Fibroblast of upper back skin (primary cell): ENCODE results near the gene LAMA2.

Source experiments
- DNase-seq: peaks from one replicate; pipeline ENCODE4 v3.0.0-alpha.2; 2013

The LAMA2 gene

DNA sequence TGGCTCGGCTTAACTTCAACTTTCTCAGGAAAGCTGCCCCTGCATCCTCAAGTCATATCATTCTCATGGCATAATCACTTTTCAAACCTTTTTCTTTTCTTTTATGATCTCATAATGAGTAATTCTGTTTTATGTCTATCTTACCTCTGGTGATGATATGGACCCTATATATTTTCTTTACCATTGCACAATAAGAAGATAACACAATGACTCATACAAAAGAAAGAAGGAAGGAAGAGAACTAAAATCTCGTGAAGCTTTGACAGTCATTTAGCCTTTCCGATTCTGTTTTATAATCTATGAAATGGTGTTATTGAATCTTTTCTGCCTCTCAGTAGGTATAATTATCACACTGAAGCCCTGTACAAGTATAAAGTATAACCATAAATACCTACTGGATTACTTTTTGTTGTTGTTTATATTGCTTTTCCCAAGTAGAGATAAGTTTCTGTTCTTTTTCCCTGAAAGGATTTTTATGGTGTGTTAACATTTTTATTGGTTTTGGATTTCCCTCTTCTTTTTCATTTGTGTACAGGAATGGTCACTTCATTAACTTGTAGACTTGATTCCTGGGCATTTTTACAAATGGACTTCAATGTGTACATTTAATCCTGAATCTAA, 300.9 kb downstream of the LAMA2 start:
- DNase-seq: peak; percentile 30

DNA sequence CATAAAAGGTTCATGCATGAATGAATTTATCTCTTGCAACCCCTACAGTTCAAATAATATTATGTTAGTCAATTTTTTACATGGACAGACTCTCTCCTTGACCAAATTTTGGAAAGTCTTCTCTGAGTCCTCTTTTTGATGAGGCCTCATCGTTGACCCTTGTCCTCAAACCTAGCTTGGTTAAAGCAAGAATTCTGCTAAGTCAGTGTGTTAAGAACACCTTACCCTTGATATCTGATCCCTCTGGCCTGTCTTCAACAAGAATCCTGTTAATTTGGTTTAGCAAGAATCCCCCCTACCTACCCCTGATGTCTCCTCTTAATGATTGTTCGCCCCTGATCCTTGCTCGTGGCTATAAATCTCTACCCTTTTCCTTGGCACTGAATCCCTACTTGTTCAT, 301.4 kb downstream of the LAMA2 start:
- DNase-seq: no peak

DNA sequence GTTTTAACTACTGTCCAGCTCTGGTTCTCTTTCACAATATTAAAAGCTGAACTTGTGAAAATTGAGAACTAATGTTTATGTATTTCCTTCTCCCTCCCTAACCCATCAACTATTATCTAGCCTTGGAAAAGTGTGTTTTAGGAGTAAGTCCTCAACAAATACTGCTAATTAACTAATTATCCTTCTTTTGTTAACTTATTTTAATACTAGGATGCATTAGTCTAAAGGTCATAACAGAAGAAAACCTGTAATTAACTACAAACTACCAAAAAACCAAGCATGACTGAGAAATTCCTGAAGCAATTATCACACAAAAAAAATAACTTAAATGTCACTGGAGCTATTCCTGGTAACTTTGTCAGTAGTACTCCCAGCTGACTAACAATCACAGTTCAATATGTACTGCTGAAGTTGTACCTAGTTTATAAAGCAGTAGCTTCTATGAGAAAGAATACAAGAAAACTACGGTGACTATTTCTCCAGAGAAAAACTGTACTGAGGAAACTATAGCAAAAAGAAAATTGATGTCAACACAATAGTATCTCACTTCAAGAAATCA, 301.9 kb downstream of the LAMA2 start:
- peak; percentile 11 for DNase-seq

DNA sequence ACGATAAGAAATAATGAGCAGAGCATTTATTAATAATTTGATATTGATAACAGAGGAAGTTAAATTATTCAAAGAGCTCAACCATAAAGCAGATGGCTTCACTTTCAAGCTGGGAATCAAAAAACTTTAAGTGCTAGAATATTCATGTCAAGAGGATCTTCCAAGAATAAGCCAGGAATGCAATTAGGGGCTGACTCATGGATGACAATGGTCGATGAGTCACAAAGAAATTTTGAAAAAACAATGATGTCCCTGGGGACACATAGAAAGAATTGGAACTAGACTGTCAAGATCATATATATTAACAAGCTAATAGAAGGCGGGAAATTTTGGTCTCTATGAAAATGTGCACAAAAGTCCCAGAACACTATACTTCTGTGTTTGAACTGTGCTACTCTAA, 304.1 kb downstream of the LAMA2 start:
- DNase-seq: peak; percentile 86

DNA sequence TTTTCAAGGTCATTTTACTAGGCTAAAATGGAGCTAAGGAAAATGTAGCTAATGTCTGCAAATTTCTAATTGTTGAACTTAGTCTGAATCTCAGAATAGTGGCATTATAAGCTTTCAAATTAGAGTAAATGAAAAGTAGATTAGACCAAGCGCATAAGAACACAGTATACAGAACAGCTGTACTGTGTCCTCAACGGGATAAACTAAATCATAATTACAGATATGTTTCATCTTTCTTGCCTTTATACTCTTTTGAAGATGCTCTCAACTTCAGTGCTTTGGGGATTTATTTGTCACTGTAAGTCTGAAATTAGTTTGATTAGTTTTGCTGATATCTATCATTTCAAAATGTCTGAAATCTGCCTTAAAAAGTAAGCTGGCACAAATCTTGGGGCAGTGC, 305.4 kb downstream of the LAMA2 start:
- DNase-seq: no peak

DNA sequence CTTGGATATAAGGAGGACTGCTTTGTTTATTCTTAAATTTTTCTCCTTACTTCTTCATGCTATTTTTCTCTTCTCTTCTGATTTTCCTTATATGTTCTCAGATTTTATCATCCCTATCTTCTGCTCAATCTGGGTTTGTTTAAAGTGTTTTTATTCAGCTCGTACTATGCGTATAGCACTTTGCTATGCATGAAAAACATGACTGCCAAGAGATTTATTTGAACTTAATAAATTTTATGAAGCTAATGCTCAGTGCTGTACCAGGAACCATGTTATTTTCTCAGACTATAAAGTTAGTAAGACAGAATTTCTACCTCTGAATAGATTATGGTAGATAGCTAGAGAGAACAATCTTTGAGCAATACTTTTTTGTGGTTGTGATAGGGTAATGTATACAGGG, 305.9 kb downstream of the LAMA2 start:
- peak; percentile 7 for DNase-seq

DNA sequence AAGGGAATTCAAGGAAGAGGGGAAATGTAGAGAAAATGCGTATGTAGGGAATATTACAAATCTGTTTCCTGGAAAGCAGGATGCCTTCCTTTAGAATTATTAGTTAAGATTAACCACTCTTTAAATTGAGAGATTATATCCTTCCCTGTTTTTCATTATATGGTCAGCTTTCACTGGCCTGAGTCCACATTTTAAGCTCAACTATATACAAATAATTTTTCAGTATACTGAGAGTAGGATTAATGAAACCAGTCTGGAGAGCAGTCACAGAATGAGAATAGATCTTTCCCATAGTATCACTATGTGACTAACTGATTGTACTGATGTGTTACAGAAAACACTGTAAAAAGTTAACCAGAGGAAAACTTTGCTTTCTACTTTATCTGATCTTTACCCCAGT, 306.3 kb downstream of the LAMA2 start:
- peak; percentile 12 for DNase-seq

DNA sequence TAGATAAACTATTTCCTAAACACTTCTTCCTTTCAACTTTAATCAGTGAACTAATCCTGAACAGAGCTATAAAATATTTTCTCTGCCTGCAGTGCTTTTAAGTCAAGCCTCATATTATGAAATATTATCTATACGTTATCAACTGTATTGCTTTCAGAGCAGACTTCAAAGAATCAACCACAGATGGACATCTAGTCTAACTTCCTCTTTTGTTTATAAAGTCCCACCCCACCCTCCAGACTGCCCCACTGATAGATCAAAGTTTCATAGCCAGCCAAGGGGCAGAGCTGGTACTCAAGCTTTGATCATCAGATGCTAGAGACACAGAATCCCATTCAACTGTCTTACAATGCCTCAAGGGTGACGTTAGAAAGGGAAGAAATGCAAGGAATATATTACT, 308.3 kb downstream of the LAMA2 start:
- no peak for DNase-seq

DNA sequence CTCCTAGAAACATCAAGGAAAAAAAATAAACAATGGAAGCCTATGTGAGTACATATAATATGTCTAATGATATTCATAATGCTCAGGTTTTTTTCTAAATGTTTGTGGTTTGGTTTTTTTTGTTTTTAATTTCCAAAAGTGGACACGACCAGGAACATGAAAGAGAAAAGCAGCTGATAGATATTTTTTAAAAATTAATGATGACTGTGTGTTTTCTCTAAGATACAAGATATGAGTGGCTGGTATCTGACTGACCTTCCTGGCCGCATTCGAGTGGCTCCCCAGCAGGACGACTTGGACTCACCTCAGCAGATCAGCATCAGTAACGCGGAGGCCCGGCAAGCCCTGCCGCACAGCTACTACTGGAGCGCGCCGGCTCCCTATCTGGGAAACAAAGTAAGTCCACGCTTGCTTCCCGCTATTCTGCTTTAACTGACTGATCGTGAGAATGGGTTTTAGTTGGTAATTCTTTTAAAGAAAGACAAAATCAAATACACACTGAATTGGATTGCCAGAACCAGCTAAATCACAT, 309.6 kb downstream of the LAMA2 start:
- DNase-seq: no peak

DNA sequence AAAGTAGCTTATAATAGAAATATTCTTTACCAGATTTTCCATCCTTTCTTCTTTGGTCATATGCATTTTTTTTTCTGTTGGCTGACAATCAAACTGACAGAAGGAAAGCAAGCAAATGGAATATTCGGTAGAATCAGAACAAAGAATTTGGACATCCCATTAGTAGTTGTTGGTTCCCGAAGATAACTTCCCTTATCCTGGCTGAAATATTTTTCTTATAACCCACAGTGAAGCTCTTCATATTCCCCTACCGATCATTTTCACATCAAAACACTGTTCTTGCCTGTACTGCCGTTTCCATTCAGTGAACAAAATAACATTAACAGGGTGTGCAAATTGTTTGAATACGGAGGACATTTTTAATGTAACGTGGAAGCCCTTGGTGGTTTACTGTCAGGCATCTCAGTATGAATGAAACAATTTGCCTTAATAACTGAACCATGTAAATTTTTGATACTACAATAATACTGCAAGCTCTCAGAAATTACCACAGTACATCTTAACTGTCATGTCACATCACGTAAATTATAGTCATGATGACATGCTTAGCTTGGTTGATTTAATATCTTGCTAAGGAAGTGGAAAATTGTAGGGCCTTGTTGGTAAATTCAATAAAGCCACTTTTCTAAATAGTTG, 311.5 kb downstream of the LAMA2 start:
- no peak for DNase-seq

DNA sequence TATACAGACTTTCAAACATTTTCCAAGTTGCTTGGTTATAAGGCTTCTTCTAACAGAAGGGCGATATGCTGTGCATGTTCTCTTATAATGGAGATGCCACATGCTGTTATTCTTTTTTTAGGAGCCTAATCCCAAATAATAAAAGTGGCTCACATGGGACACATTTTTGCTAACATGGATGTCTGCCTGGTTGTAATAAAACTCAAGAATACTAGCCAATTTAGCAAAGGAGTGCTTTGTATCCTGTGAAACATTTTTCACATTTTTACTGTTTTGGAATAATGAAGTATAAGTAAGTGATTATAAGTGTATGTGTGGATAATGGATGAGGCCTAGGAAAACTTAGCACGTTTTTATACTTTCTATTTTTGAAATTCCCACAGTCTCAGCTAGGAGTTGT, 312.2 kb downstream of the LAMA2 start:
- no peak for DNase-seq

DNA sequence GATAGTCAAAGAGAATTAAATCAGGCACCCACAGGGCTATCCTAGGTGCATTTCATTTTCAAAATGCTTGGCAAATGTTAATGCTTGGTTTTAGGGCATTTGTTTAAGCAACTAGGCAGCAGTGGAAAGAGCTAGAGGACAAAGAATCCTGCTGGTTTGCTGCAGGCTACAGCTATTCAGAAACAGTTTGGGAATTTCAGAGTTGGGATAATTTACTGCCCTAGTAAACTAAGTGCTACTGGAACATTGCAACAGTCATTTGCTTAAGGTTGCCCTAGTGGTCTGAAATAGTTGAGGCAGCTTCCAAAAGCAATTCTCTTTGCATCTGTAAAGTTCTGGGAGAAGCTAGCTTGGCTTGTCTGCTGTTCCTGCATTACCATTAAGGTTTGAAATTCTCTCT, 312.7 kb downstream of the LAMA2 start:
- no peak for DNase-seq

DNA sequence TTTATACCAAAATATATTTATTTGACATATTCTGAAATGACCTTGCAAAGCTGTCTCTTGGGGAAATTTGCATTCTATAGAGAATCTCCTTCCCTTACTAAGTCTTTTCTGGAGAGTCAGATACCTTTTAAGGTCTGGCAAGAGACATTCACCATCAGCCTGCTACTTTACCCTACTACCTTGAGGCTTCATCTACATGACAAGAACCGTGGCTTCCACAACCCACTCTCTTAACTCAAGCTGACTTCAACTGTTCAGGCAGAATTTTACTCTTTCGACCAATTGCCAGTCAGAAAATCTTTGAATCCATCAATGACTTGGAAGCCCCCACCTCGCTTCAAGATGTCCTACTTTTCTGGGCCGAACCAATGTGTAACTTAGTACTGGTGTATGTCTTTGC, 314.2 kb downstream of the LAMA2 start:
- DNase-seq: no peak

DNA sequence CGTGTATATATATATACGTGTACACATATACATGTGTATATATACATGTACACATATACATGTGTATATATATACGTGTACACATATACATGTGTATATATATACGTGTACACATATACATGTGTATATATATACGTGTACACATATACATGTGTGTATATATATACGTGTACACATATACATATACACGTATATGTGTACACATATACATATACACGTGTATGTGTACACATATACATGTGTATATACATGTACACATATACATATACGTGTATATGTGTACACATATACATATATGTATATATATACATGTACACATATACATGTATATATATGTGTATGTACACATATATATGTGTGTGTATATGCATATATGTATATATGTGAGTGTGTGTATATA, 317.2 kb downstream of the LAMA2 start:
- DNase-seq: no peak

DNA sequence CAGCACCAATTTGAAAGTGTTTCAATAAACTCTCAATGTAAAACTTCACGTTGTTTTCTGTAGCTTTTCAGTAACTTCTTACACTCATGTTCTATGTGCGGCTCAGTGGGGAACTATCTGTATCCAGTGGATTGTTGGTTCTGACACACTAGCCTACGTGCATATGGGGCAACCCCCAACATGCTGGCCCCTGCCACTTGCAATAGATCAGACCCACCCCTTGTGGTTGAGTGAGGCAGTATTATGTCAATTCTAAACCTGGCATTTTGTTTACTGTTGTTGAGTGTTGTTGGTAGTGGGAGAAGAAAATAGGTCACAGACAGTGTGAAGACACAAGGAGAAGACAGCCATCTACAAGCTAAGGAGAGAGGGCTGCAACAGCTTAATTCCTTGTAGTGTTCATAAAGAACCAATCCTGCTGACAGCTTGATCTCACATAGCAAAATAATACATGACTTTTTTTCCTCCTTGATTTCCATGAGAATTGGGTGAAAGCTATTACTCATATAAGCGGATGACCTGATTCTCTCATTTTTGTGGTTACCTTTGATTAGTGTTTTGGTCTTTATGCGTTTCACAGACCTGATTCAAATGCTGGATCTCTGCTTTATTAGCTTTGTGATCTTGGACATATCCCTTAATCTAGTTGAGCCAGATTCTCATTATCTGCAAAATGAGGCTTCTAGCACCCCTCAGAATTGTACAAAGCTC, 320.4 kb downstream of the LAMA2 start:
- DNase-seq: peak; percentile 52

DNA sequence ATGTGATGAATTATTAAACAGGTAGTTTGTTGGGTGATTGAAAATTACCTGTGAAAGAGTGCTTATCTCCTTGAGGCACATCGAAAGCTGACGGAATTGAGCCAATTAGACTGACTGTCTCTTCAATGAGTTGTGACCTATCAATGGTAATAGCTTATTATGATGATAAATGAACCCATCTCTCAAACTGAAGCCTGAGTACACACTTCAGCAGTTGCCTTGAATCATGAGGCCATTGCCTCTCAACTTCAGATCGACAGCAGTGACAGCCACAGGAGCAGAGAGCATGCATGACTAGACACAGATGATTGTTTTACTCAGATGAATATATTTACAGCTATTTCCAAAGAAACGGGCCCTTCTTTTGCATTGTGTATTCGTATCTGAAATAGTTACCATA, 323.9 kb downstream of the LAMA2 start:
- no peak for DNase-seq

DNA sequence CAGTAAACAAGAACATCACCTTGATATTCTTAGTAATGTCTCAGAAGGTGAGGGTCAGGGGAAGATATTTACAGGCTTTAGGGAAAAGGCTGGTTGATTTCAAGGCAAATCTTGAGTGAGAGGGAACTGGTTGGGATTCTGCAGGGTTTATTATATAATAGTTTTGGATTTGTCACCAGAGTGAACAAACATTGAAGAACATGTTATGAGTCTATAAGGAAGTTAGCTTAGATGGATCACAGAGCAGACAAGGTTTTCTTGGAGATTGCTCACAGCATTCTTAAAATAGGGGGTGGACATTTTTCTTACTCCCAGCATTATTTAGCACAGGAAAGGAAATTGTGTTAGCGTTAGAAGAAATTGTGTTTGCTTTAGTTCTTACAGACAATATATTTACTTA, 324.9 kb downstream of the LAMA2 start:
- no peak for DNase-seq

DNA sequence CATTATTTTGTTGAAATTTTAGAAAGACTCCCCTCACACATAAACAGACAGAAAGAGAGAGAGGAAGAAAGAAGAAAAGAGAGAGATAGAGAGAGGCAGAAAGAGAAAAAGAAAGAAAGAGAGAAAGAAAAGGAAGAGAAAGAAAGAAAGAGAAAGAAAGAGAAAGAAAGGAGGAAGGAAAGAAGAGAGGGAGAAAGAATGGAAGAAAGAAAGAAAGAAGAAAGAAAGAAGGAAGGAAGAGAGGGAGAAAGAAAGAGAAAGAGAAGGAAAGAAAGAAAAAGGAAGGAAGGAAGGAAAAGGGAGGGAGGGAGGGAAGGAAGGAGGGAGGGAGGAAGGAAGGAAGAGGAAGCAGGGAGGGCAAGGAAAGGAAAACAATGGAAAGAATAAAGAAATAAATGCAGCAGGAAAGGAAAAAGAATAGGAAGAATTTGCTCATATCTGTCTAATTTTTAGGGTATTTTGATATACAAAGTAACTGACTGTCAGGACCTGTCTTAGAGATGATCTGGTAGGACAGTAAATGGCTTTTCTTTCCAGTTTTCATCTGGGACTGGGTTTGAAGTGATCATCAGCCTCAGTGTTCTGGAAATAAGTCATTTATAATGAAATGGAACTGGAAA, 325.6 kb downstream of the LAMA2 start:
- no peak for DNase-seq

DNA sequence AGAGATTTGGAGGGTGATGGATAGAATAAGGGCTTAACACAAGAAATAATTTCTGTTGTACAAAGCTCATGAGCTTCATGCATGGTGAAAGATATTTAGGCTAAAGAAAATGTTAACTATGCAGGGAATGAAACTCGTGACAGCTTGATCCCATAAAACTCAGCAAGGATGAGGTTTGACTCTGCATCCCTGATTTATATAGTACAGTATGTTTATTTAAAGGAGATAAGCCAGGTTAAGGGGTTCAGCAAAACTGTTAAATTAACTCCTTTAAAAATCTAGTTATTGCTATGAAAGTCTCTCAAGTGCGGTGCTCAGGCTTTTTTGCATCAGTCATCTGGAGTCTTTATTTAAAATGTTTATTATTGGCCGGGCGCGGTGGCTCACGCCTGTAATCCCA, 326.4 kb downstream of the LAMA2 start:
- DNase-seq: peak; percentile 23

DNA sequence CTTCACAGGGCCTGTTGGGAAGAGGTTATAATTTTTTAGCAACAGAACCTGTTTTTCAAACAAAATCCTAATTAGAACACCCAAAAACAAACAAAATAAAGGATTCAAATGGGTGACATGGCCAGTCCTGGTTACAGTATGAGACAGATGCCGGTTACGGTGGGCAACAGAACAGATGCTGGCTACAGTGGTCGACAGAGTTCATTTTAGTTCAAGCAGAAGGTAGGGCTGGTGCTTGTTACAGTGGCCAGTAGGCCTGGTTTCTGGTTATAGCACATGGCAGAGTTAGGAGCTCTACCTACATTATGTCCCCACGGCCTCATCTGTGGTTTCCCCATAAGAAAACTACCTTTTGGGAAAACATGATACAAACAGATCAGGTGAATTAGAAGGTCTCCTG, 327.7 kb downstream of the LAMA2 start:
- no peak for DNase-seq

DNA sequence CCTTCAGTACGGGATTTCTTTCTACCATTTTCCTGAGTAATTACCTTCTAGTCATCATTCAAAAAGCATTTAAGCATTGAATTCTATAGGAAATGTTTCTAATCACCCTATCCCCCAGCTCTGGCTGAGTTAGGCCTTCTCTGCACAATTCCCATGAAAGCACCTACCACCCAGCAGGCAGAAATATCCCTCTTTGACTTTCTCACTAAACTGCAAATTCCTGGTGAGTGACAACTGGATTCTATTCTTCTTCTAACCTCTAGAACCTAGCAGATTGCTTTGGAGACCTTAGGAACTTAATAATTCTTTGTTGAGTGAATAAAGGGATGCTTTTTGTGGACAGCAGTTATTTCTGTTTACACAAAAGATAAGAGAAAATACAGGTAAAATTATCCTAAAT, 328.7 kb downstream of the LAMA2 start:
- DNase-seq: no peak

DNA sequence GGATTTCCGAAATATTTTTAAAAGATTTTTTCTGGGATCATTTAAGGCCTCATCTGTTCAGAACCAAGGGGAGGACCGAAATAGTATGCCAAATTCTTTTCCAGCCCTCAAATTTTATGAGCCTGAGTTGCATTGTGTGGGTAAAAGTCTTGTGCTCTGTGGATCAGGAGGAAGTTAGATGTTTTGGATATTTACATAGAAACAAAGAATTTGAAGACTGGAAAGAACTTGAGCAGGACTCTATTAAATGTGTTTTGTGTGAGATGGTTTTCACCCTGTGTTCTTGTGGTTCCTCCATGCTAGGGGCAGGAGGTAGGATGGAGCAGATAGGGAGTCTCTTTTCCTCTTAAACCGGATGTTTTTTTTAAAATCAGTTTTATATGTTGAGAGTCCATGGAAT, 329.1 kb downstream of the LAMA2 start:
- peak; percentile 20 for DNase-seq

DNA sequence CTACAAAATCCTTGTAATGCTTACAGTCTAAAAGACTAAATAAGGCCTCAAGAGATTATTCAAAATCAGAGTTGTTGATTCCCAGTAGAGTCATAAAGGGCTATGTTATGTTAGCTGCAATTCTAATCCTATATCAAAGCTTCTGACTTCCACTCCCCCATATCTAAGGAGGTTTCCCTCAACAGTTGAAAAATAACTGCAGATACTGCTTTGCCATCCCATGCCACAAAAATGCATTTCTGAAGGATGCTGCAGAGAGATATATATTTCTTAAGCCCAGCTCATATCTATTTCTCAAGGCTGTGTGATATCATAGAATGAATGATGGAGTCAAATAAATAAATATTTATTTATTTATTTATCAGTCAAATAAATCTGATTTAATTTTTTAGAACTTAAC, 332.3 kb downstream of the LAMA2 start:
- DNase-seq: no peak
